Stimulated activated CD8-positive, alpha-beta memory T cell treated with anti-CD3 and anti-CD28 coated beads, Interleukin-12 subunit alpha, Interleukin-12 subunit beta, amount 100 ng/mL, for 24 hours (primary cell): ENCODE data around the gene SLC4A7.
"Not testable (repeated sequence)": the region's sequence is repeated elsewhere in the genome, so short reads cannot be mapped to it uniquely, and the experiment has no call there.

Source experiments
- DNase-seq: peaks from one replicate; pipeline ENCODE4 v3.0.0-alpha.2; 2020; ENCODE audit errors: extremely low read depth

The SLC4A7 gene

GRCh38 chr3:27360113-27361078 lies 123.8 kb downstream of the SLC4A7 start:
- no peak for DNase-seq

- DNase-seq = no peak
These were observed 125.8 kb downstream of the SLC4A7 start for GRCh38 chr3:27358372-27358771.

DNA sequence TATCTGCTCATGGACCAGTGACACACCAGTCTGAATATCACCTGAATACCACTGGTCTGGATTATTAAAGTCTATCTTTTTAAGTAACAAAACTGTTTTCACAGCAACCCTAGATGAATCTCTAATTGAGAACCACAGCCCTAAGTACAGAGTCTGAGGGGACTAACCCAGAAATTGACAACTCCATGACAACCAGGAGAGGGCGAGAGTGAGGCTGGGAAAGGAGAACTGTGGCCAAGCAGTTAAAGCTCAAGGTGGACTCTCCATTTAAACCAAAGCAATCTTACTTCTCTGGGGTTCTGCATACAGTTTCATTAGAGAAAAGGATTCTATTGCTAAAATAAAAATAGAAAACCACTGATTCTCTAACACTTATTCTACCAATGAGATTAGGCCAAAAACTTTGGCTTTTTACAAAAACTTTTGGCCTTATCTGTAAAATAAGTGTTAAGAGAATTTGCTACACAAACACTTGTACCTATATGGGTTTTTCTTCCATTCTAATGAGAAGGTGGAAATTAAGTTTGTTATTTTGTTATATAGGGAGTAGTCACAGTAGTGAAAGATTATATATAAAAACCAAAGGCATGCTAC lies 126.4 kb downstream of the SLC4A7 start:
- no peak for DNase-seq

DNA sequence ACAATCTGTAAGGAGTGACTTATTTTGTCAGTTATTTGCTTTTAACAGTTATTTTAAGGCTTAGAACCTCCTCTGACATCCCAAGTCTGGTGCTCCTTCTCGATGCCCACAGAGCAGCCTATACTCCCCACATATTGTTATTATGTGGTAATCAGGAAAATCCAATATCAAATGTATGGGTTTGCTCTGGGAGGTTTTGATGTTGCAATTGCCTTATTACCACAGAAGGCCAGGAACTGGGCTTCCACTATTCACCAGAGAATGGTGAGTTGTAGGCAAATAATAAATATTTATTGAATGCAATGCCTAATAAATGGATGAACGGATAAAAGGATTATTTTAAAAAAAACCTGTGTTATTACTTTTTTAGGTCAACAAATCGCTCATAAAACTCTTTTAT lies 127.2 kb downstream of the SLC4A7 start:
- DNase-seq = no peak

GRCh38 chr3:27354588-27355203 lies 129.5 kb downstream of the SLC4A7 start:
- DNase-seq = no peak

DNA sequence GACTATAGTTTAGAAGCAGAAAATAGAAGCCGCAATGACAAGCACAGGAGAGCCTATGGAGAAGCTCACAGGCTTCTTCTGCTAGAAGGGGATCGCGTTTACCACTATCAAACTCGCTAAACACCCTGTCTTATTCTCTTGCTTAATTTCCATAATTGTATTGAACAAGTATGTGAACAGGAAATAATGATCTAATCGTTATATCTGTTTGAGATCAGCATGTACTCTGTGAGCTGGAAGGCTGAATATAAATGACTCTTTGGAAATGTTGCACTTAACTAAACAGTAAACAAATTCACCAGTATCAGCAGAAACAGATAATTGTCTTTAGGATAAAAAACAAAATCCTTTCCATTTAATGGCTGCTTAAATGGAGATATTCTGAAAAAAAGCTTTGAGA lies 130.0 kb downstream of the SLC4A7 start:
- no peak for DNase-seq

DNA sequence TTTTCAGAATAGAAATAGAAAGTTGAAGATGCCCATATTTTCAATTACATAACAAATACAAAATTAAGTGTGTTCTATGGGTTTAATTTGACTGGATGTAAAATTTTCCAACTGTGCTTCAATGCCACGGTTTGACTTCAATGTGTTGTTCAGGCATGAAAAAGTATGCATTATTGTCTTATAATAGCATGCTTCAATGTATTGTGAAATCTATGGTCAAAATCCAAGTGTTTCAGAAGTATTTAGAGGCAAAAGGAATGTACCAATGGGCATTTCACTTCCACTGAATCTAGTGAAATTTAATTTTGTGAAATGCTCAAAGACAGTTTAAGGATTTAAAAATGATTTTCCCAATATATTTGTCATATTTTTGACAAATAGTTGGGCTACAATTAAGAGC lies 131.0 kb downstream of the SLC4A7 start:
- DNase-seq = no peak

GRCh38 chr3:27352047-27352446 lies 132.1 kb downstream of the SLC4A7 start:
- no peak for DNase-seq

GRCh38 chr3:27349832-27350231 lies 134.4 kb downstream of the SLC4A7 start:
- no peak for DNase-seq

DNA sequence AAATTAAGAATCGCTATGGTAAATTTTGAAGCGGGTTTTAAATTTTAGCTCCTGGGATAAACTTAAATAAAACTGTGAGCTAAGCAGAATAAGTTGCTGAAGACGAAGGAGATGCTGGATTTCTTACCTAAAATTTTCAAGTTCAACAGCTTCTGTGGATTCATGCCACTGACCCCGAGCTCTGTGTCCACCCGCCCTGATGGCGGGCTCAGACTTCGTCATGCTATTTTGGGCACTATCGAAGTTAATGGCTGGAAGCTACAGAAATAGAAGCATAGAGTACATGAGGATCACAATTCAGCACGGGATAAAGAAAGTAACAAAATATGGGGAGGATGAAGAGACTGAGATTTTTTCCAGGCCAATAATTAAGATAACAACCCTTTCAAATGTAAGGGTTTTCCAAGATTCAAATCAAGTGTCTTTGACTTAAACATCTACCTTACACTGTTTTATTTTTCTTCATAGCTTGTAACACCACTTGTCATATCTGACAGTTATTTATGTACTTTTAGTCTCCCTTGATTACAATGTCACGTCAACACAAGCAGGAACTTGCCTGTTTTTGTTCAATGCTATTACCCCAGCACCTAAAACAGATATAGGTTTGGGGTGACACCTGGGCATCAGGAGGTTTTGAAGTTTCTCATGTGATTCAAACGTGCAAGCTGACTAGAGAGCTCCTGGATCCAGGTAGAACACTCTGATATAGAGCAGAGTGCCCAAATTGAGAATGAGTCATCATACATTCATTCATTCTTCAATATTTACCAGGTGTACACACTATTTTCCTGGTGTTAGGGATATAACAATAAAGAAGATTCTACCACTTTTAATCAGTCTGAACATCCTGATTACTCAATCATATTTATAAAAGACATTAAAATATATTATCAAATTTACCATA lies 138.0 kb downstream of the SLC4A7 start:
- no peak for DNase-seq

GRCh38 chr3:27345493-27345892 lies 138.7 kb downstream of the SLC4A7 start:
- DNase-seq = no peak

GRCh38 chr3:27345045-27345444 lies 139.1 kb downstream of the SLC4A7 start:
- no peak for DNase-seq

DNA sequence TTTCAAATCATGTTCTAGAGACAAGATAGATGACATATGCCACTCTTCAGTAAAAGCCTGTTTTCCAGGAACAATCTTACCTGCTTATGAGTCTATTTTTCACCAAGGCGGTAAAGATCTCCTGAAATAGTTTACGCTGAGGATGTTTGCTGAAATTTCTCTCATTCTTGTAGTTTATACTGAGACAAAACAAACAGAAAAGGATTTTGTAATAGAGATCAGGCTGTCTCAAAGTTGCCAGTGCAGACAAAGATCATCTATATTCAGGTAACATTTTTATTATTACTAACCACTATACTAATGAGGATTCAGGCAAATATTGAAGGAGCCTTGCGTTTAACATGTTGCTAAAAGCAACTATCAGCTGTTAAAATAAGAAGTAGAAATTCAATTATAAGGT lies 140.0 kb downstream of the SLC4A7 start:
- no peak for DNase-seq

GRCh38 chr3:27342267-27342666 lies 141.9 kb downstream of the SLC4A7 start:
- no peak for DNase-seq

GRCh38 chr3:27340534-27340933 lies 143.7 kb downstream of the SLC4A7 start:
- DNase-seq = no peak

DNA sequence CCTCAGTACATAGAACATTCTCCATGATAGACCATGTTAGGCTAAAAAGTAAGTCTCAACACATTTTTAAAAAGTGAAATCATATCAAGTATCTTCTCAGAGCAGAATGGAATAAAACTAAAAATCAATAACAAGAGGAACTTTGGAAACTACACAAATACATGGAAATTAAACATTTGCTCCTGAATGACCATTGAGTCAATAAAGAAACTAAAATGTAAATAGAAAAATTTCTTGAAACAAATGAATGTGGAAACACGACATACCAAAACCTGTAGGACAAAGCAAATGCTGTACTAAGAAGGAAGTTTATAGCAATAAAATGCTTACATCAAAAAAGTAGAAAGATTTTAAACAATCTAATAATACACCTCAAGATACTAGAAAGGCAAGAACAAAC lies 148.6 kb downstream of the SLC4A7 start:
- DNase-seq = no peak

DNA sequence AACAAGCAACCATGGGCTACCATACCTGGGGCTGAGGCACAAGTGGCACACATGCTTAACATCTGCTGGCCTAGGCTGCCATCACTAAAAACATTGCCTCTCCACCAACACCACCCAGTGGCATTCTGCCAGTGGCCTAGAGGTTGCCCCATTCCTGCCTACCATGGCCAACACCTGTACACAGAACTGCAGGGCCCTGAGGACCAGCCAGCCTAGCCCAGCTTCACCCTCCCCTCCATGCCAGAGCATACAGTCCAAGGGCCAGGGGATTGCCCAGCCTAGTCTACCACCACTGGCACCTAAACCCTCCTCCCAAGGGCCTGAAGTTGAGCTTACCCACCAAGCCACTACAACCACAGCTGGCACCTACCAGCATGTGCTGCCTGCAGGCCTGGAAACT lies 150.3 kb downstream of the SLC4A7 start:
- no peak for DNase-seq

- DNase-seq = not testable (repeated sequence)
These were observed 155.0 kb downstream of the SLC4A7 start for GRCh38 chr3:27328982-27329762.

- DNase-seq = no peak
These were observed 157.3 kb downstream of the SLC4A7 start for GRCh38 chr3:27326629-27327545.

DNA sequence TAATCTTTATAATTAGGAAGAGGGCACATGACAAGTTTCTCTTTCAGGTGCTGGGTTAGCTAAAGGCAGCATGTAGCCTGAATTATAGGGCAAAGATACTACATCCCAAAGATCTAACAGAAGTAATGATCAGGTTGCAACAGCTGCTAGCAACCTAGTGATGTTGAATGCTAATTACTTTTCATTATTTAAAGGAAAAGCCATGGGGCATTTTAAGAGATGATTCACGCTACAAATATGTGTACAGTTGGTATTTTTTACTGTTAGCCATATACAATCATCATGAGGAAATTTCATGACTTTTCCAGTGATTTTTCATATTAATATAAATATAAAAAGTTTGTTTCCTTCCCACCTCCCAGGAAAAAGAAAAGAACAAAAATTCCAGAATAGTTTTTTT lies 158.0 kb downstream of the SLC4A7 start:
- no peak for DNase-seq
